Measurements from ENCODE around the gene ZNF500. TPM values are rescaled to one million over a fixed set of nuclear protein-coding genes. Genes with fewer than 3 reads are reported as not detected.

The ZNF500 gene
- total and polyA plus RNA-seq, 2 of the 4 experiments (the other 2 are of a cell fraction) = 4.5 to 5.9 TPM

GRCh38 chr16:4778050-4778392, 11.1 kb upstream of the ZNF500 start:
- Histone ChIP-seq H2AFZ (replicated peaks; ENCODE audit: low read length, poor library complexity) (no peak overlapping the region), H3K27ac (ENCODE audit: insufficient read depth, low read length) (no peak overlapping the region), H3K9me1 (ENCODE audit: insufficient read depth, low read length) (no peaks in the 10 kb centered on the region), H3K4me1 (ENCODE audit: control insufficient read depth, insufficient read depth, low read length) (no peaks in the 10 kb centered on the region), H3K4me2 (ENCODE audit: low read depth, low read length) (no peak overlapping the region), H2BK5ac (ENCODE audit: low read depth, low read length, poor library complexity, severe bottlenecking) (no peak overlapping the region), H3K4me3 (ENCODE audit: insufficient read depth, low read depth, low read length) (no peak overlapping the region), H3K9ac (ENCODE audit: low read depth, low read length) (no peak overlapping the region), H4K5ac (ENCODE audit: low read depth, low read length) (no peak overlapping the region), H3K18ac (ENCODE audit: low read depth, low read length) (no peak overlapping the region), H2BK20ac (ENCODE audit: low read depth, low read length) (no peak overlapping the region), H4K91ac (ENCODE audit: insufficient read depth, low read depth, low read length) (no peak overlapping the region), H4K8ac (ENCODE audit: low read depth in 2 of 2, low read length in 2 of 2) (no peak overlapping the region), H2BK15ac (ENCODE audit: low read depth, low read length) (no peak overlapping the region), H3K56ac (ENCODE audit: extremely low read depth, insufficient read depth, low read length) (no peak overlapping the region), H3K4ac (ENCODE audit: low read depth, low read length) (no peak overlapping the region), H2BK120ac (ENCODE audit: low read depth, low read length) (no peak overlapping the region), H3K9me3 (ENCODE audit: control insufficient read depth, insufficient read depth, low read length) (no peaks in the 10 kb centered on the region), H2AK9ac (replicated peaks; ENCODE audit: low read depth, low read length, poor library complexity) (no peak overlapping the region), H3K79me1 (ENCODE audit: low read depth in 1 of 2, low read length in 2 of 2) (no peaks in the 10 kb centered on the region), H4K20me1 (ENCODE audit: insufficient read depth, low read length) (no peaks in the 10 kb centered on the region), H3K36me3 (ENCODE audit: control insufficient read depth, insufficient read depth, low read length) (no peaks in the 10 kb centered on the region), H3K23ac (ENCODE audit: low read depth, low read length) (no peak overlapping the region), H2AK5ac (ENCODE audit: low read depth, low read length) (no peak overlapping the region), H3K27me3 (ENCODE audit: control insufficient read depth, insufficient read depth, low read length) (0 out of 2 replicates have a peak, but pooled peaks cover 2% of the 10 kb centered on the region), H3K14ac (replicated peaks; ENCODE audit: low read depth, low read length) (no peak overlapping the region)
- 89% methylated on average over 3 of the region's 5 CpGs; no CpG with 5 or more reads in 1 of the 2 experiments for WGBS, 2 experiments (ENCODE audit: extremely low coverage in 2 of 2, insufficient read length in 1 of 2)
- ChIA-PET POLR2A (ENCODE audit: unreplicated experiment) (no interaction called here), CTCF (no interaction called here)
- intact Hi-C loops (cut with micrococcal nuclease) (no loop called here), dilution Hi-C loops (cut with HindIII; ENCODE audit: low sequenced_read_pairs, unreplicated experiment) (no loop called here), in situ Hi-C loops (cut with MboI; ENCODE audit: low sequenced_read_pairs) (no loop called here)
- DNase-seq (no peak), ATAC-seq (ENCODE audit: low read depth) (no peak)
- no peak for TF ChIP-seq NFE2L2 (IDR thresholded peaks at IDR 0.05; ENCODE audit: low read depth, low read length)
- TF ChIP-seq POLR2A (IDR thresholded peaks at IDR 0.05; ENCODE audit: low read depth, low read length) = no peak
- no peak for TF ChIP-seq MAFK (IDR thresholded peaks at IDR 0.05; ENCODE audit: low read depth, low read length)
- no peak for TF ChIP-seq USF2 (IDR thresholded peaks at IDR 0.05; ENCODE audit: low read depth, low read length)
- no peak for TF ChIP-seq CEBPB (IDR thresholded peaks at IDR 0.05; ENCODE audit: low read depth, low read length)
- no peak for TF ChIP-seq RAD21 (IDR thresholded peaks at IDR 0.05; ENCODE audit: low read length)
- TF ChIP-seq FOS (IDR thresholded peaks at IDR 0.05; ENCODE audit: low read depth, low read length) = no peak
- TF ChIP-seq ELK1 (IDR thresholded peaks at IDR 0.05; ENCODE audit: borderline replicate concordance, low read depth, low read length) = no peak
- TF ChIP-seq RCOR1 (IDR thresholded peaks at IDR 0.05; ENCODE audit: insufficient replicate concordance, low read length) = no peak
- no peak for TF ChIP-seq SMC3 (IDR thresholded peaks at IDR 0.05; ENCODE audit: low read depth, low read length)
- no peak for TF ChIP-seq MAZ (IDR thresholded peaks at IDR 0.05; ENCODE audit: borderline replicate concordance, low read depth, low read length)
- no peak for TF ChIP-seq CHD1 (IDR thresholded peaks at IDR 0.05; ENCODE audit: low read depth, low read length)
- TF ChIP-seq MXI1 (IDR thresholded peaks at IDR 0.05; ENCODE audit: borderline replicate concordance, low read depth, low read length) = no peak
- TF ChIP-seq RFX5 (IDR thresholded peaks at IDR 0.05; ENCODE audit: low read depth, low read length) = no peak
- TF ChIP-seq BHLHE40 (IDR thresholded peaks at IDR 0.05; ENCODE audit: low read depth, low read length) = no peak
- no peak for TF ChIP-seq CTCF (conservative IDR thresholded peaks at IDR 0.05; ENCODE audit: low read depth, low read length)
- no TSS peak for BruUV-seq (replicated peaks)
